Stimulated activated CD4-positive, alpha-beta T cell treated with anti-CD3 and anti-CD28 coated beads, TNF-alpha, amount 100 ng/mL, for 4 hours (primary cell): ENCODE results near the gene ULK3.

Experiments
- DNase-seq, 3 experiments: peaks; one replicate each; pipeline ENCODE4 v3.0.0-alpha.2; 2020; ENCODE audit warnings: low read depth in 3 of 3

Gene ULK3

DNA sequence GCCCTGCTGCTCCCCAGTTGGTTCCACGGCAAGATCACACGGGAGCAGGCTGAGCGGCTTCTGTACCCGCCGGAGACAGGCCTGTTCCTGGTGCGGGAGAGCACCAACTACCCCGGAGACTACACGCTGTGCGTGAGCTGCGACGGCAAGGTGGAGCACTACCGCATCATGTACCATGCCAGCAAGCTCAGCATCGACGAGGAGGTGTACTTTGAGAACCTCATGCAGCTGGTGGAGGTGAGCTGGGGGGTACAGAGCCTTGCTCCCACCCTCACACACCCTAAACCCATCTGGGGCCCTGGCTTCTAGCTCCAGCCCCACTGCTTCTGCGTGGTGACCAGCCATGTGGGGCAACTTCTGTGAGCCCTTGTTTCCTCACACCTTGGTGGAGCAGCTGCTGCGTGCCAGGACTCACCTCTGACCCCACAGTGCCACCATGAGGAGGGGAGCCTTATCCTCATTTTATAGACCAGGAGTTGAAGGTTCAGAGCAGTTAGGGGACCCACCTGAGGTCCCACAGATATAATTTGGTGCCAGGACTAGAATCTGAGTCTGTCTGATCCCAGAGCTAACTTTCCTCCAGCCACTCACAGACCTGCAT, 43.6 kb downstream of the ULK3 start:
- DNase-seq, result no peak

DNA sequence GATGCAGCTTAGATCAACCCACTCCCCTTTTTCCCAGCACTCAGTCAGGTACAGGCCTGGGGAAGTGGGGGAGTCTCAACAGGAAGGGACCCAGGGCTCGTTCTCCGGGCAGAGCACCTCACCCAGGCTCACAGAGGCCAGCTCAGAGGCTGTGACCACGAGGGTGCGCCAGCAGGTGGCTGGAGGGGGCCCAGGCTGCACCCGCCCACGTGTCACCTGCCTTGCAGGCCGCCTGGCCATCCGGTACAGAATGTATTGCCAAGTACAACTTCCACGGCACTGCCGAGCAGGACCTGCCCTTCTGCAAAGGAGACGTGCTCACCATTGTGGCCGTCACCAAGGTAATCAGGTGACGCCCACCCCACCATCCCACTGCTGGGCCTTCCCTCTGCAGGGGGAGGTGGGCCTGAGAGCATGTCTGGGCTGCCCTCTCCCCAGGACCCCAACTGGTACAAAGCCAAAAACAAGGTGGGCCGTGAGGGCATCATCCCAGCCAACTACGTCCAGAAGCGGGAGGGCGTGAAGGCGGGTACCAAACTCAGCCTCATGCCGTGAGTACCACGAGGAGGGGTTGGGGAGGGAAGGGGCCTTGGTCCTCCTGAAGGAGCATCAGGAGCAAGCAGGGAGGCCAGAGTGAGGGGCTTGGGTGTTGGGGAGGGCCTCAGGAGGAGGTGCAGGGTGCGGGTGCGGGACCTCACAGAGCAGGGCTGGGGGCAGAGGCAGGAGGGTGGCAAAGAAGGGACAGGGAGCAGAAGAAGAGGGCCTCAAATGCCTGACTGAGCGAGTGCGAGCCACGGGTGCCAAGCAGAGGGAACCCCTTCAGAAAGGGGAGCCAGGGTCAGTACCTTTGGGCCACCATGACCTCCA, 44.3 kb downstream of the ULK3 start:
- DNase-seq, result no peak

DNA sequence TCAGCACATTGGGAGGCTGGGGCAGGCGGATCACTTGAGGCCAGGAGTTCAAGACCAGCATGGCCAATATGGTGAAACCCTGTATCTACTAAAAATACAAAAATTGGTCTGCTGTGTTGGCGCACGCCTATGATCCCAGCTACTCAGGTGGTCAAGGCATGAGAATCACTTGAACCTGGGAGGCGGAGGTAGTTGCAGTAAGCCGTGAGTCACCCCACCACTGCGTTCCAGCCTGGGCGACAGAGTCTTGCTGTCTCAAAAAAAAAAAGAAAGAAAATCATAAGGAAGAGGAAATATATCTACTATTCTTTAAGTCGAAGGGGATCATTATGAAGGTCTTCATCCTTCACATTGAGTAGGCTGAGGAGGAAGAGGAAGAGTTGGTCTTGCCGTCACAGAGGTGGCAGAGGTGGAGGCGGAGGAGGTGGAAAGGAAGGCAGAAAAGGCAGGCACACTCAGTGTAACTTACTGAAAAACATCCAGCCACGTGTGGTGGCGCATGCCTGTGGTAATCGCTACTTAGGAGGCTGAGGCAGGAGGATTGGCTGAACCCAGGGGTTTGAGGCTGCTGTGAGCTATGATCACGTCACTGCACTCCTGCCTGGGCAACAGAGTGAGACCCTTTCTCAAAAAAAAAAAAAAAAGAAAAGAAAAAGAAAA, 46.9 kb downstream of the ULK3 start:
- no peak for DNase-seq

DNA sequence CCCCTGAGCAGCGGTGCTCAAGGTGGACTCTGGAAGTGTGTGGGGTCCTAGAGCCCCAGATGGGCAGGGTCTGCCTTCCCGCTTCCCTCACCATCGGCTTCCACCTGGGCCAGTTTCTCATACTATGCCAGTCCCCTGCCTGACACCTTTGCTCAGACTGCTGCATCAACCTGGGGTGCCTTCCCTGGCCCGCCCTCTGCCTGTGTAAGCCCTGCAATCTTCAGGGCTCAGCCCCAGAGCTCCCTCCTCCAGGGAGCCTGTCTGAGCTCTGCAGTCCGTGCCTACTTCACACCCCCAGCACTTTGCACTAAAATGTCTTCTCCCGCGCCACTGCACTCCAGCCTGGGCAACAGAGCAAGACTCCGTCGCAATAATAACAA, 48.0 kb downstream of the ULK3 start:
- DNase-seq, result no peak

DNA sequence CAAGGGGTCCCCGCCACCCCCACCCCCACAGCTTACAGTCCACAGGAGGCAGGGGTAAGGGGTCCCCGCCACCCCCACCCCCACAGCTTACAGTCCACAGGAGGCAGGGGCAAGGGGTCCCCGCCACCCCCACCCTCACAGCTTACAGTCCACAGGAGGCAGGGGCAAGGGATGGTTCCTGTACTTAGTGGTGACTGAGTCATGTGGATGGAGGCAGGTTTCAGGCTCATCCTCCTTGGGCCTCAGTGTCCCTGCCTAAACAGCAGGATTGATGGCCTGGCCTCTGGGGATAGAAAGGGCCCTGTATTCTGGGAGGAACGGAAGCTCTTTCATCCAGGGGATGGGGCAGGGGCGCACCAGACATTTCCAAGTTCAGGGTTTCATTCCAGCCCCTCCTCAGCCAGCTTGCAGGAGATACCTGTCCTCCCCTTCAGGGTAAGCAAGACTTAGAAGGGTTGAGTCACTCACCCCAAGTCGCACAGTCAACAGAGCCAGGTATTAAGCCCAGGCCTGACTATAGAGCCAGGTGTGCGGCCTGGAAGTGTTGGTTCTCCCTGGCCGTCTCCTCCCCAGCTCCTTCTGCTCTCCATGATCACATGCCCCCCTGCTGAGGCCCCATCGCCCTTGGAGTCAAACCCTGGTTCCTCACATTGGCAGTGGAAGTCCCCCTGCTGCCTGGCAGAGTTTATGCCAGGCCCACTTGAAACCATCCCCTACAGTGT, 48.5 kb downstream of the ULK3 start:
- no peak for DNase-seq

DNA sequence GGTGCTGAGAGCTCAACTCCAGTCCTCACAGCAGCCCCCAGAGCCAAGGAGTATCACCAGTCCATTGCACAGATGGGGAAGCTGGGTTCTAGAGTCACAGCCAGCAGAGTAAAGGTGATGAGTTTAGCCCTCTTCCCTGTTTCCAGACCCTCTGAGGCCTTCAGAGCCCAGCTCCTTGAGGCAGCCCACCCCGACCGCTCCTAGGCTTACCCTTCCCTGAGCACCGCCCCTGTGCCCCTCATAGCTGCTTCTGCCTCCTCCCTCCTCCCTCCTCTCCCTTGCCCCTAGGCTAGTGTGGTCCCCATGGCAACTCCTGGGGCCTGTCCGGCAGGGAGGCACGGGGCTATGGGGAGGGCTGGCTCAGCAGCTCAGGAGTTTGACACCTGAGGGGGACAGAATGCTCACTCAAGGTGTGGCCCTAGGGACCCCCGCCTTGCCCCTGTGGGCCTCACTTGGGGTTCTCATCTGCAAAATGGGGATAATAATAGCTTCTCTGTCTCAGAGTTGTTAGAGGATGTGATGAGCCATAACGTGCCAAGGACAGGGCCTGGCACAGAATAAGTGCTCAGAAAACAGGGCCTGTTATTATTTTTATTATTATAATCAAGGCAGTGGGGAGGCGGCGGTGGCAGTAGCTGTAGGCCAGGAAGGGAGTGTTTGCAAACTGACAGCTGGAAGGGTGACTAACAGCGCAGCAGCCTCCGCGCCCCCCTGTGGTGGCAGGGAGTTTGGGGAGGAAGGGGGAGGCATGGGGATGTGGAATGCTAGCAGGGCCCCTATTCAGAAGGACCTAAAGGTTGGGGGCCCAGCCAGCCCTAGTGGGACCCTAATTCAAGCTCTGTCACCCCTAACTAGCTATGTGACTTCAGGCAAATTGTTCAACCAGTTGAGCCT, 49.6 kb downstream of the ULK3 start:
- peak in 2 of 3 experiments; percentile 55 to 57 for DNase-seq

DNA sequence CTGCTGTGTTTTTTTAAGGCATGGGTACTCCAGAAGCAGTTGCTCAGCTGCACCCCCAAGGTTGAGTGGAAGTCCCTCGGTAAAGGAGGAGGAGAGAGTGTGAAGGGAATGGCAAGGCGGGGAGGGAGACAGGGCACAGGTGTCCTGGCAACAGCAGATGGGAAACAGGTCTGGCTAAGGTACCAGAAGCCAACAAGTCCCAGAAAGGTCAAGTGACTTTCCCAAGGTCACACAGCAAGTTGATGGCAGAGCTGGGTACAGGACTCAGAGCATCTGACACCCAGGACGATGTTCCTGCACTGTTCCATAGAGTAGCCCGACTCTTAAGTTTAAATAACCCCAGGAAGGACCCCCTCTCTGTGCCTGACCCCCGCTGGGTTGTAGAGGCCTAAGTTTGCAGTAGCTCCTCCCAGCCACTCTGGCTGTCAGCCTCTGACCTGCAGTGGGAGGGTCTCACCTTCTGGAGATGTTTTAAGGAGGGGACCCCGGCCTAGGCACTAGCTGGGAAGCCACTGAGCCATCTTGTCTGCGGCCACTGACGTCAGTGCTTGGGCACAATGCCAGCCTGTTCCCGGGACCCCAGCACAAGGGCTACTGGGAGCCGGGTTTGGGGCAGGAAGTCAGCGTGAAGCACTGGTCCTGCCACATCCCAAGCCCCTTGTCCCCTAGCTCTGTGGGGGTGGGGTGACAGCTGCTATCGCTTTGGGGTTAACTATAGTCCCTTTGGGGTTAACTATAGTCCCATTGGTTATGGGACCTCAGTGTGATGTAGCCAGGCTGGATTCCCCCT, 50.5 kb downstream of the ULK3 start:
- no peak for DNase-seq

DNA sequence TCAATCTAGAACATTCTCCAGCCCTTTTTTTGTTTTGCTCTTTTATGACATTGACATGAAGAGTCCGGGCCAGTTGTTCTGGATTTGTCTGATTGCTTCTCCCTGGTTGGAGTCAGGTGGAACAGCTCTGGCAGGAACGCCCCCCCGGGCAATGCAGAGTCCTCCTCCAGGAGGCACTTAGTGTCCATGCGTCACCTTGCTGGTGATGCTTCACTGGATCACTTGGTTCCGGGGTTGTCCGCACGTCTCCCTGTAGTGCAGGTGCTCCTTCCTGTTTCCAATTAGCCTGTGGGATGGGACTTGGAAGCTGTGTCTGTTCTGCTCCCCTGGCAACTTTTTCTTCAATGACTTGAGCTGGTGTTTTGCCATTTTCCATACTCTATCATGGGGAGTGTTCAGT, 51.3 kb downstream of the ULK3 start:
- DNase-seq, result no peak

DNA sequence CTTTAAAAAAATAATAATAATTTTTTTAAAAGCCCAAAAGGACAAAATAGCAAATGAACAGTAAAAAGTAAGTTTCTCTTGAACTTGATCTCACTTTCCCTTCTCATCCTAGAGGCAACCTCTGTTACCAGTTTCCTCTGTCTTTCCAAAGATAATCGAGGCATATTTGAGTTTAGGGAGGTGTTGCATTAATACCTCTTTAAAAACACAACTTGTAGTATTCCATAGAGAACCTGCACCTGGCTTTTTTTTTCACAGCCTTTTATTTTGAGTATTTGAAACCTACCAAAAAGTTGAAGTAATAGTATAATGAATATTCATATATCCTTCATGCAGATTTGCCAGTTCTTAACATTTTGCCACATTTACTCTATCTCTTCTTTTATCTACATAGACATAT, 51.9 kb downstream of the ULK3 start:
- DNase-seq, result no peak

DNA sequence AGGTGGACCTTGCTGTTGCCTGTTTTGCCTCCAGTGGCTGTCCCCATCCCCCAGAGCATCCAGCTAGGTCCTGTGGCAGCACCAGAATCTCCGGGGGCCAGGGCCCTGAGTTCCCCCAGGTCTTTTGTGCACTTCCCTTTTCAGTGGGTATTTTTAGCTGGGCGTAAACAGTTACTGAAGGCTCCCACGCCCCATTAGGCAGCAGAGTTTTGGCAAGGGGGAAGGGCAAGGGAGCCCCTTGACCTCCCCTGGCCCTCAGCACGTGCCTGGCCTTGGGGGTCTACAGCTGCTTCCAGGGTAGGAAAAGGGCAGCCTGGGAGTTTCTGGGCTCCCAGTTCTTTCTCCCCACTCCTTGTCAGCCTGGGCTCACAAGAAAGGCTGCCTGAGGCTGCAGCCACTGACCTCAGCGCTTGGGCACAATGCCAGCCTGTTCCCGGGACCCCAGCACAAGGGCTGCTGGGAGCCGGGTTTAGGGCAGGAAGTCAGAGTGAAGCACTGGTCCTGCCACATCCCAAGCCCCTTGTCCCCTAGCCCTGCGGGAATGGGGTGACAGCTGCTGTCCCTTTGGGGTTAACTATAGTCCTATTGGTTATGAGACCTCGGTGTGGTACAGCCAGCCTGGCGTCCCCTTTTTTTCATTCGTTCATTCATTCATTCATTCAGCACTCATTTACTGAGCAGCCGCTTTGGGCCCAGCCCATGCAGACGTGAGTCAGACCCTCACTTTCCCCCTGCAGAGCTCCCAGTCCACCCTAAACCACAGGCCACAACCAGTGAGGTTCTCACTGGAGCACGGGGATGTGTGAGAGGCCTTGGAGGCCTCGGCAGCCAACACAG, 52.7 kb downstream of the ULK3 start:
- DNase-seq, result no peak

DNA sequence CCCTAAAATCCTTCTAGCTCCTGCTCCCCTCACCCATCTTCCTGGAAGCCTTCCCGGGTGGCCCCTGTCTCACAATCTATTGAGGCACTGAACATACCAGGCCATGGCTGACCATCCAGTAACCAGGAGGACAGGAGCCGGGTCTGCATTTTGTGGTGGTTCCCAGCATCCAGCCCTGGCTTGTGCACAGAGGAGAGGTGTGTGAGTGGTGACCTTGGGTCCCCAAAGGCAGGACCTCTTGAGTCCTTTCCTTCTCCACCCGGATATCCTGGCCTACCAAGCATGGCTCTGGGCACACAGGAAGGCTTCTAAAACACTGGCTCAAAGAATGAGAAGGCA, 53.2 kb downstream of the ULK3 start:
- no peak for DNase-seq

DNA sequence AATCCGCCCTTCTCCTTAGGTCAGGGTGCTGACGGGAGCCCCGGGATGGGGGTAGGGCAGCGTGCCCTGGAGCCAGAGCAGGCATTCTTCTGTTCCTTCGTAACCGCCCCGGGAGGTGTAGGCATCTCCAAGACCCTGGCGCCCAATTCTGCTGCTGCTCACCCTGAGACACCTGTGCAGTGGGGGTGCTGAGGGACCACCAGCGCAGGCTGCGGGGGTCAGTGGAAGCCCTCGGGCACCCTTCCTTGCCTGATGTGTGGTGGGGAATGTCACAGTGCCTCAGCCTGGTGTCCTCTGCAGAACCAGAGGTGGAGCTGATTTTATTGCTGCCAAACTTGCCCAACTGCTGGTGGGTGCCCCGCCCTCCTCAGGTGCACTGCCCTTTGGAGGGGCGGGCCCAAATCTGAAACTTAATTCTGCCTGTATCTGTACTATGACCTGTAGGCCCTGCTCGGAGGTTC, 53.8 kb downstream of the ULK3 start:
- no peak for DNase-seq

DNA sequence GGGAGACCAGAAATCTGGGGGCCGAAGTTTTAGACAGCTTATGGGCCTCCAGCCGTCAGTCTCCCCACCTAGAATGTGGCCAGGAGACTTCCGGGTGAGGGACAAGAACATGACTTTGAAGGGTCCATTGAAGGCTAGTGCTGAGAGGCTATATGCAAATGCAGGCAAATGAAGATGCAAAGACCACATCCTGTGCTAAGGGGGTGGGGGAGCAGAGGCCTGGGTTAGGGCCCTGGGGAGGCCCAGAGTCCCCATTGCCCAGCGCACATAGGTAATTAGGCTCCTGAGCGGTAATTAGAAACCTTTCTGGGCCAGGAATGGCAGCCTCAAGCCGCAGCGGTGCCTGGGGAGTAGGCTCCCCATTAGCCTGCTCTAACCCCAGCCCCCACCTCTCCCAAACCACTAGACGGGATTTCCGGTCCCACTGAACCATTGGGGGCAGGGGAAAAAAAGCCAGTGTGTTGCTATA, 54.2 kb downstream of the ULK3 start:
- DNase-seq, result no peak

DNA sequence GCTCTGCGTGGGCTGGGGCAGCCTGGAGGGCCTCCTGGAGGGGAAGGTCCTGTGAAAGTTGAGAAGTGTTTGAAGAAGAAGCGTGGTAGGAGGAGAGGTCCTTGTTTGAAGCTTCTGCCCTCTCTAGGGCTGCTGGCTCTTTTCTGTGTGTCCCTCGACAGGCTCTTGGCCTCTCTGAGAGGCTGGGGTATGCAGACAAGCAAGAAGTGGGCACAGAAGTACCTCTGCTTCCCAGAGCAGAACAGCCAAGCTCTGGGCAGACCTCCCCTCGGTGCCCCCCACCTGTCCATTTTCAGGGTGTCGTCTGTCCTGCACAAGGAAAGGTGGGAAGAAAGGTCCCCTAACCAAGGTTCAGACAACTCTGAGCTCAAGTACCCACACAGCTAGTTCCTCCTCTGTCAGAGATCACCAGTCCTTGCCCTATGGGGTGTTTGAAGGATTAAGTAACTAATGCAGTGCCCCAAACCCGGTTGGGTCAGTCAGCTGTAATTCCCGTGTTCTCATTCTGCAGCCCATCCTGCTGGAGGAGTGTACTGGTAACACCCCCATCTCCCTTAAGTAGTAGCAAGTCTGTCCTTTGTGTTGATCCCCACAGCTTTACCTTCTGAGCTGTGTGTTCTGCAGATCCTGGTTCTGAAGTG, 54.8 kb downstream of the ULK3 start:
- no peak for DNase-seq

DNA sequence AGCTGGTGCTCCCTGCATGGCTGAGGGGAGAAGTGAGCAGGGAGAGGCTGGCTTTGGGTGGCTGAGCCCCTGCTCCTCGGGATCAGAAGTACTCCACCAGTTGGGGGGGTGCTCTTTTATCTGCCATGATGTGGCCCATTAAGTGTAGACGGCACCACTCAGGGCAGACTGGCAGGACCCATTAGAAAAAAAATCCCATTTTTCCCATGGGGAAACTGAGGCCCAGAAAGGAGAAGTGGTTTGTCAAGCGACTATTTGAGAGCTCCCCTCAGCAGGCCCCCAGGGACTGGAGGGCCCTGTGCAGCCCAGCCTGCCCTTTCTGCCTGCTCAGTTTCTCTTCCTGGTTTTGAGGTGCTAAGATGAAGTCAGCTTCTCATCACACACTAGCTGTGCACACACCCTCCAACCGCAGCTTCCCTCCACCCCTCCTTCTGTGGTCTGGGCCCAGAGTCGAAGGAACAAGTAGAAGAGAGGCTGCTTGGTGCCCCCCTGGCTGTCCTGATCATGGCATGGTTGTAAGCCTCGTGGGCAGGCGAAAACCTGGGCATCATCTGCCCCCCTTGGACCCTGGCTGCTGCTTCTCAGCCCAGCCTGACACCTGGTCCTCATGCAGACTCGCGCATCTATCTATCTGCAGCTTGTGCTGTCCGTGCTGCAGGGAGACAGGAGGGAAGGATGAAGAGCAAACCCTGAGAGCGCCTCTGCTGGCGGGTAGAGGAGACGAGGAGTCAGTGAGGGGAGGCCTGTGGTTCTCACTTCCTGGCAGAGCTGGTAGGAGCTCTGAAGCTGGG, 55.5 kb downstream of the ULK3 start:
- DNase-seq, result peak; percentile 73 to 79 (median 75)

DNA sequence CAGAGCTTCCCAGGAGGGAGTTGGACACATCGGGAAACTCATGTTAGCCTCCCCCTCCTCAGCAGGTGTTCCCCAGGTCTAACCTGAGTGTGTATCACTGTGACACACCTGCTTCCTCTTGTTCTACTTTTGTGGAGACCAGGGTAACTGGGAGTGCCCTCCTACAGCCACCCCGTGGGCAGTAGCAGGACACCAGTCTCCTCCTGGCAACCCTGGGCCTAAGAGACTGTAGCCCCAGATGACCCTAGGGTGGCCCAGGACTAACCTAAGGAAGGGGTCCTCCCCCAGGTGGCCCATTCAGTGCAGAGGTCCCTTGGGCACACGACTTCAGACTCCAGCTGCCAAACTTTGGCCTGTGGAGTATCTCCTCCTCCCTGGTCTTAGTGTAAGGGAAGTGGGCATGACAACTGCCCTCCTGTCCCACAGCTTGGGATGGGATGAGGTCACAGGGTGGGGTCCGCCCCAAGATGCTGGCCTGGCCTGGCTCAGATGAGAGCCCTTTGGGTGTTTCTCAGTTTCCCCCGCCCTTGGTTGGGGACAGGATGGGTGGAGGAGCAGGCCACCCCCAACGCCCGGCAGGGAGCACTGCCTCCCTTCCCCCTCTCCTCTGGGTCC, 56.3 kb downstream of the ULK3 start:
- DNase-seq, result no peak
